HG02870 (cell line): Measurements from ENCODE around the gene MOB3A.

Experiments
- ATAC-seq: cut with Tn5 transposase; IDR thresholded peaks from one replicate; pipeline ENCODE4 v1.9.1; 2021; ENCODE audit warnings: mild to moderate bottlenecking, moderate library complexity; ENCODE audit not compliant: unreplicated experiment

Gene MOB3A

DNA sequence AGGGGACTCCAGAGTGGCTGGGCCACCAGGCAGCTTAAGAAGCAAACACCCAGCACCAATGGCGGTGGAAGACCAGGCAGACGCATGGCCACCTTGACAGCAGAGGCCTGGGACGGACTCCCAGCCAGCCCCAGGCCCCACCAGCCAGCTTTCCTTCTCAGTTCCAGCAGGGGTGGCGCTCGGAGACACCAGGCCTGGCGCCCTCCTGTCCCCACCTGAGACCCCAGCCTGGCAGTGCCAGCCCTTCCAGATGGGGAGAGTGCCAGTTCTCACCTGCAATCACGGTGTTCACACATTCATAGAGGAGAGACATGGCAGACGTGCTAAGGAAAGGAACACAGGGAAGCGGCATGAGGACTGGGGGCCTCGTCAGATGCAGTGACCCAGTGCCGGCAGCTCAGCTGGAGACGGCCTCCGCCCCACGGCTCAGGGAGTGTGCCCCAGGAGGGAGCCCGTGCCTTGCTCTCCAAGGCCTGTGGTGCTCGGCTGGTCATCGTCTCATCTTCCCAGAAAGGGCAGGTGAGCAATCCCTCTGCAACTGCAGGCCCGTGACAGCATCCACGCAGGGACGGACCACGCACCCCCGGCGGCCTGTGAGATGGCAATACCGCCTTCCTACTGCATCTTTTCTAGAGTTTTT is 30.9 kb upstream of the MOB3A start:
- no peak for ATAC-seq

DNA sequence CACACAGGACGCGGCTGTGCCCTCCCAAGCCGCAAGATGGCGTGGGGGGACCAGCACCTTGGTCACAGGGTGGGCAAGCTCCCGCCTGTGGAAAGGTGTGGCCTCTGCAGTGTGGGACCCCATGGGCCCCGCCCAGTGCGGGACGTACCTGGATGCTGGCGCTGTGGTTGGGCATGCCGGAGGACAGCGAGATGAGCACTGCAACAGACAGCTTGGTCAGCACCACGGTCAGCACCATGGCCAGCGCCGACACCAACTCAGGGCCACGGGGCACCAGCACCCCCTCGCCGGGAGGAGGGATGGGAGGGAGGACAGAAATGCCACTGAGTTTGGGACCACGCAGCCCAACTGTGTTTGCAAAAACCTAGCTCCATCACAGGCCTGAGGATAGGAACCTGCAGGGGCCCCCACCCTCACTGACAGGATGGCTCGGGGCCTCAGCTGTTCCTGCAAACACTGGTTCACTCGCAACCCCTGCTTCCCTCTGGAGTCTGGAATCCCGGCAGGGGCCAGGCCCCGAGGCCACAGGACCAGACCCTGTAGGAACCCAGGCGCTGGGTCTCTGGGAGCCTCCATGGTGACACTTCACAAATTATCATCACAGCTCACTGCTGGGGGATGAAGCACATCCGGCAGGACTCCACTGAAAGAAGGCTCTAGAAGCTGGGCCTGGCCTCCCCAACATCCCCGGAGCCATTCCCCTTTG is 27.7 kb upstream of the MOB3A start:
- ATAC-seq, result no peak

GRCh38 chr19:2122982-2123381 is 26.9 kb upstream of the MOB3A start:
- ATAC-seq, result no peak

- no peak for ATAC-seq
Measured at GRCh38 chr19:2122251-2122650, 26.1 kb upstream of the MOB3A start.

DNA sequence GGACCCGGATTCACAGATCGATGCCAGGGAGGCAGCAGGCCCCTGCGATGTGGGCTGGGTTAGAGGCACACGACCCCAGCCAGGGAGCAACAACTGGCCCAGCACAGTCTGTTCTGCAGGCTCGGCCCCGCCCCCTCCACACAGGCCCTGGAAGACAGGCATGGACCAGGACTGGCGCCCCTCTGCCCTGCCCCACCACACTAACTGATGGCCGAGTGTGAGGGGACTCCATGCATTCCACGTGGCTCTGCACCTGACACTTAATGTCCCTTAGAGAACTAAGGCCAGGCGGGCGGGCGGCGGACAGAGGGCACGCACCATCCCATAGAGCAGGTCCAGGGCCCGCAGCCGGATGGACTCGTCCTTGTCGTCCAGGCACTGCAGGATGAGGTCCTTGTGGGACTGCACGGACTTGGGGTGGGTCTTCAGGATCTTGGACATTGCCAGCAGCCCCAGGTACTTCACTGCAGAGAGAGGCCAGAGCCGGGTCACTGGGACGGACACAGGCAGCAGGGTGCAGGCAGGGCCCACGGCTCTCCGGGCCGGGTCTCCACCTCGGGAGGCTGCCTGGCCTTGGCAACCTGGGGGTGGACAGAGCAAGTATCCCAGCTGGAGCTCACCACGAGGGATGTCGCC is 25.4 kb upstream of the MOB3A start:
- no peak for ATAC-seq

- ATAC-seq, result no peak
Measured at GRCh38 chr19:2120821-2121220, 24.7 kb upstream of the MOB3A start.

GRCh38 chr19:2119921-2120785 is 24.0 kb upstream of the MOB3A start:
- ATAC-seq, result no peak

- no peak for ATAC-seq
Measured at GRCh38 chr19:2118438-2118837, 22.3 kb upstream of the MOB3A start.

DNA sequence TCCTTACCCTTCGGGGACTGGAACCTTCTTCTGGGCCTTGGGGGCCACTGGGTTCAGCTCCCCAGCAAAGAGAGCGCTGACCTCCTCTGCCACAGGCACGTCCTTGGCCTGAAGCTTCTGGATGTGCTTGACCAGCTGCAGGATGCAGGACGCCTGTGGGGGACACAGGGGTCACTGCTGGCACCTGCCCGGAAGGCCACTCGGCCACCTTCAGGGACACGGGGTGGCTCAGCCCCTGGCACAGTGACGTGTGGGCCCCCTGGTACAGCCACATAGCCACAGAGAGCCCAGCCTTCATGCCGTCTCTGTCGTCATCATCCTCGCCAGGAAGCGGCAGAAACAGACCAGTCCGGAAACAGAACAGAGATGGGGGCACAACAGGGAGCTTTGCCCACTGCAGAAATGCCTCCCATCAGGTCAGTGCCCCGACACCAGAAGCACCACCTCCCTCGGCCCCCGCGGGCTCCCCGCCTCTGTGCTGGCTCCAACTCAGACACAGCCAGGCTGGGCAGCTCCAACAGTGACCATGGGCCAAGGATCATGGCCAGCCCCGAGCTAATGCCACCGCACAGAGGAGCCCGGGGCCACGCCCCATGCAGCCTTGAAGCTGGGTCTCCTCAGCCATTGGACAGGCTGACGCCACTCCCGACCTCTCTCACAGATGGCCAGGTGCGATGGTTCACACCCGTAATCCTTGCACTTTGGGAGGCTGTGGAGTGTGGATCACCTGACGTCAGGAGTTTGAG is 21.3 kb upstream of the MOB3A start:
- no peak for ATAC-seq

DNA sequence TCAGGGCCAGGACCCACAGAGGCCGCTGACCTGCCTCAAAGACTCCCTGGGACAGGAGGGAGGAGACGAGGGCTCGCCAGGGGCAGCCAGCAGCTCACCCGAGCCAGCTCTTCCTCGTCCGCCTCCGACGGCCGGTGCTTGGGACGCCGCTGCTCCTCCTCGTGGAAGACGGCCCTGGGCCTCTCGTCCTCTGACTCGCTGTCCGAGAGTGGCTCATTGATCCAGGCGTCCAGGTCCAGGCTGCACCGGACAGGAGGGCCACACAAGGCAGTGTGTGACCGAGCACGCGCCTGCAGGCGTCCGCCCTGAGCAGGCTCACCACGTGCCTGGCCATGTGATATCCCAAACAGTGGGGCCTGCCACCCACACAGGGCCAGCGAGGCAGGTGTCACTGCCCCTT is 20.4 kb upstream of the MOB3A start:
- no peak for ATAC-seq

DNA sequence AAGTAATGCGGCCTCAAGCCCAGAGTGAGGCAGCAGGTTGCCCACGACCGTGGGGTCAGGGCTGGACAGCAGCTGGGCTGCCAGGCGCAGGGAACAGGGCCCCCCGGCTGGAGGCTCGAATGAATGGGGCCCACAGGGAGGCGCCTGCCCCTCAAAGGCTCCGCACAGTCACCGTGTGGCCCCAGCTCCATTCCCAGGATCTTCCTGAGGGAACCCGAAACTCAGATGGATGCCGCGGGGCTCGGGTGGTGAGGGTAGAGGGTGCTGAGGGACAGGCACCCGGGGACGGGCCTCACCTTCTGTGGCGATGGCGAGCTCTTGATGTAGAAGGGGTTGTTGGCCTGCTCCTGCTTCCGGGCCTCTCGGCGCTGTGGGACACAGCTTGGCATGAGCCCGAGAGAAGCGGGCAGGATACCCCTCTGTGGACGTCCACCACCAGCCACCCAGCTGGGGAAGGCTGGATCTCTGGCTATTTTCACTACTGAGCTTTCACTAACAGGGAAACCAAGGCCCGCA is 19.8 kb upstream of the MOB3A start:
- no peak for ATAC-seq

GRCh38 chr19:2115324-2115723 is 19.2 kb upstream of the MOB3A start:
- no peak for ATAC-seq

GRCh38 chr19:2114821-2115220 is 18.7 kb upstream of the MOB3A start:
- ATAC-seq, result no peak

DNA sequence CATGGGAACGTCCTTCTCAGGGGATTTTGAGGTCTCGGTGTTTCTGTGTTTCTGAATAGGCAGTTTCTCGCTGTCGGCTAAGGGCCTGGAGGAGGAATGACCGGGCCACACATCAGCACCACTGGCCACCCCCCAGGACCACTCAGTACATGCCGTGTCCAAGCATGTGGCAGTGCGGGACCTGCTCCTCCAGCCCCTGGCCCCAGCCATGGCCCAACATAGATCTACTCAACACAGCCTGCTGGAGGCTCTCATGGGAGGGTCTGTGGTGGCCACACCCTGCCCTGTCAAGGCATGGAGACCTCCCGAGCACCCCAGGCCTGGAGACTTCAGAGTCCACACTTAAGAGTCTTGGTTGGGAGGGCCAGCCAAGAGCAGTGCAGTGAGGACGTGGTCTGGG is 18.1 kb upstream of the MOB3A start:
- ATAC-seq, result no peak

DNA sequence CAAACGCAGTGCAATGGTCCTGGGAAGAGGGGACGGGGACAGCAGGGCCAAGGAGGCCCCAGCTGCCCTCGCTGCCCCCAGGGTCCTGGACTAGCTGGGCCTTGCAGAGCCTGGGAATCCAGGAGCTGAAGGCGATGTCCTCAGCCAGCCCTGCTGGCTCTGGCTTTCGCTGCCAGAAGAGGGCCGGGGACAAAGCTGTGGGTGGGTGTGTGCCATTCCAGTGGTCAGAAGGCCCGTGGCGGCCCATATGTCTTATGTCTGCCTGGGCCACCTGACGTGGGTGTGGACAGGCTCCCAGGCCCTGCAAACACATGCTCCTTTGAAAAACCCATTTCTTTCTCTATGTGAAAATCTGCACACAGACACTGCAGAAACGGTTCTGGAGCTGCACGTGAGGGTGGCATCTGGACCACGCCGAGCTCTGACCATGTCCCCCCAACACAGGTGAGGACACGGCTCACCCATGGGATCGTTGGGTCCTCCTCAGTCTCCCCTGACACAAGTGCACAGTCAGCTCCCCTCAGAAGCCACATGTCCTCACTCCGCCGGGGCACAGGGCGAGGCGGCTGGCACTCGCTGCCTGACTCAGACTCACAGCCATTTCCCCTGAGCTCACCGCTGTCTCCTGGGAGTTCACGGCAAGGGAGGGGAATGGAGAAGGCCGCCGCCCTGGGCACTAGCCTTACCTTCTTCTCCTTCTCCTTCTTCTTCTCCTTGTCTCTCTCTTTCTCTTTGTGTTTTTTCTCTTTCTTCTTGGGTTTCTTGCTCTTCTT is 17.5 kb upstream of the MOB3A start:
- no peak for ATAC-seq

DNA sequence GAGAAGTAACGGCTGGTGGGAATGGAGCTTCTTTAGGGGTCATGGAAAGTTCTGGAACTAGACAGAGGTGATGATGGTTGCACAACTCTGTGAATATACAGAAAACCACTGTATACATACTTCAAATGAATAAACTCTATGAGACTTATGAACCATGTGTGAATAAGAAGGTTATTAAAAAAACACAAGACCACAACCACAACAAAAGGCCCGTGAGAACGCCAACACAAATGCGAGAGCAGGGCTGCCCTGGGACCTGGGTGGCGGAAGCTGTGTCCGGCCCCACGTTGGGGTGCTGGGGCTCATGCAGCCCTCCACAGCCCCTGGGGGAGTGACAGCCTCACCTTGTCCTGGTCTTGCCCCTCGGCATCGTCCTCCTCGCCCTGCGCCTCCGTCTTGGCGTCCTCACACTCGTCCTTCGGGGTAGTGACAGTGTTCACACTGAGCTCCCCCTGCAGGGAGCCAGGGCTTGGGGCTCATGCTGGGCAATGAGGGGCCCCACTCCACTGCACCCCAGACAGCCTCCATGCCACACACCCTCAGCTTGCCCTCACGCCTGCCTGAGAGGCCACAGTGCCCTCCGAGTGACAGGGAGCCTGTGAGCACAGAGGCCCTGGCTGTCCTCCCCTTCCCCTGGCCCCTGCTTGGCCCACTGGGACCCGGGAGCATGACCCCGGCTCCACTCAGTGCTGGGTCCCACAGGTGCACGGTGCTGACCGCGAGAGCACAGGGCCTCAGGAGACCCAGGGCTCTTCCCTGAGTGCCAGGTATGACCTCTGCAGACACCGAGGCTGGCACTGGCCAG is 16.6 kb upstream of the MOB3A start:
- no peak for ATAC-seq

GRCh38 chr19:2111886-2112285 is 15.8 kb upstream of the MOB3A start:
- ATAC-seq, result no peak

DNA sequence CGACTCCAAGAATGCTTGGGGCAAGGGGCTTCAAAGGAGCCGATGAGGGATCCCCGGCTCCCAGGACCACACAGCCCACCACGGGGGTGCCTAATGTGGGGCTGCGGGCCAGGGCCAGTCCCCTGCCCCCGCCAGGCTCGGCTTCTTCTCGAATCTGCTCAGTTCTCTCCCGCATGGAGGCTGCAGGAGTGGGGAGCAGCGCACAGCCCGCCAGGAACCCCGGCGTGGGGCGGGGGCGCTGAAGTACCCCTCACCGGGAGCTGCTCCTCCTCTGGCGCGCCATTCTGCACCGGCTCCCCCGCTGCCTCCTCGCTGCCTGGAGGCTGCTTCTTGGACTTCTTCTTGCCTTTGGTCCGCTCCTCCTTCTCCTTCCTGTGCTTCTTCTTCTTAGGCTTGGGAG is 15.3 kb upstream of the MOB3A start:
- no peak for ATAC-seq

DNA sequence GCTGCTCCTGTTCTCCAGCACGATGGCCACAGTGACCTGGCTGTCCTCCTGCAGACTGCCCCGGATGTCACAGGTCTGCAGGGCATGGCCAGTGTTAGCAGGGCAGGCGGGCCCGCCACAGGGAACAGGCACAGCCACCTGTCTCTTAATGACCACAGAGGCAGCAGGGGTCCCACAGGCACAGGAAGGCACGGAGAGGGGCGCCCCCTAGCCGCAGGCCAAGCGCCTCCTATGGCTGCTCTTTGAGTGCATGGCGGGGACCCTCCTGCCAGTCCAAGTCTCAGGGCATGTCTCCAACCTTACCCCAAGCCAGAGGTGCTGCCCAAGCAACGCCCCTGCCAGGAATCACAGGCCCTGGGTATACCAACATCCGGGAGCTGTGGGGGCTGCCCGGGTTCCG is 14.7 kb upstream of the MOB3A start:
- no peak for ATAC-seq
